MCF 10A (cell line): ENCODE data around the gene TNK2. TPM values are rescaled to one million over a fixed set of nuclear protein-coding genes. Genes with fewer than 3 reads are reported as not detected.

Experiments
- BruUV-seq: library from RNA; stranded (reverse); fragments of 400-500 nt; replicated peaks from 2 replicates; lab custom pipeline; 2021; lab: Mats Ljungman, UMichigan
- CTCF ChIA-PET: fragments of 300-600 bp; sonication (Branson Sonifier 250); formaldehyde crosslinking; extraction: SDS; loops from one replicate; lab custom pipeline; 2021; ENCODE audit warnings: antibody characterized with exemption, inconsistent platforms; lab: Yijun Ruan, JAX
- POLR2A ChIA-PET: fragments of 300-600, 350-650 bp; sonication (Branson Sonifier 250); formaldehyde crosslinking; extraction: SDS; loops from one replicate; lab custom pipeline; 2020; ENCODE audit warnings: antibody characterized with exemption, inconsistent platforms; lab: Yijun Ruan, JAX
- DNase-seq: peaks from one replicate; pipeline ENCODE4 v3.0.0-alpha.2; 2018; ENCODE audit not compliant: unreplicated experiment
- H3K27ac Mint-ChIP-seq: one replicate; pipeline ENCODE4 v1.8.0; 2022; ENCODE audit warnings: mild to moderate bottlenecking, low read depth, mixed read lengths; ENCODE audit not compliant: unreplicated experiment
- H3K27me3 Mint-ChIP-seq: one replicate; pipeline ENCODE4 v1.8.0; 2022; ENCODE audit warnings: mixed read lengths; ENCODE audit not compliant: insufficient read depth, unreplicated experiment
- H3K36me3 Mint-ChIP-seq: one replicate; pipeline ENCODE4 v1.8.0; 2022; ENCODE audit warnings: mild to moderate bottlenecking, moderate library complexity, mixed read lengths; ENCODE audit not compliant: insufficient read depth, unreplicated experiment
- H3K4me1 Mint-ChIP-seq: one replicate; pipeline ENCODE4 v1.8.0; 2022; ENCODE audit warnings: mixed read lengths; ENCODE audit not compliant: insufficient read depth, unreplicated experiment
- H3K4me3 Mint-ChIP-seq: one replicate; pipeline ENCODE4 v1.8.0; 2022; ENCODE audit warnings: mild to moderate bottlenecking, moderate library complexity, mixed read lengths; ENCODE audit not compliant: unreplicated experiment
- H3K9me3 Mint-ChIP-seq: one replicate; pipeline ENCODE4 v1.8.0; 2022; ENCODE audit warnings: mixed read lengths; ENCODE audit not compliant: unreplicated experiment
- intact Hi-C: fragments of 100-400 bp; cut with micrococcal nuclease; formaldehyde crosslinking; loops from 2 replicates; pipeline ENCODE4 v1.14.1; 2022
- total RNA-seq: library from RNA; stranded (reverse); gene quantifications from 2 replicates; pipeline ENCODE4 v1.2.3, GENCODE V29; 2022
- TF ChIP-seq, protein P1 (sequence below): fragments of 200-600 bp; IDR thresholded peaks from one replicate; pipeline ENCODE4 v1.8.0; 2022; ENCODE audit warnings: antibody characterized with exemption, mild to moderate bottlenecking; ENCODE audit not compliant: unreplicated experiment

Gene TNK2
- total RNA-seq, 1 experiment from 2014 or later, result 75.8 TPM

GRCh38 chr3:195880037-195880431, 28.3 kb downstream of the TNK2 start:
- POLR2A ChIA-PET, result no interaction called here
- Mint-ChIP-seq H3K36me3 (peaks cover 54% of the 10 kb centered on the region), H3K4me1 (peaks cover 10% of the 10 kb centered on the region), H3K4me3 (no peak overlapping the region), H3K27ac (no peak overlapping the region), H3K9me3 (no peaks in the 10 kb centered on the region), H3K27me3 (no peaks in the 10 kb centered on the region)
- intact Hi-C loops, result no loop called here
- no peak for DNase-seq
- no TSS peak for BruUV-seq
- TF ChIP-seq, protein P1, sequence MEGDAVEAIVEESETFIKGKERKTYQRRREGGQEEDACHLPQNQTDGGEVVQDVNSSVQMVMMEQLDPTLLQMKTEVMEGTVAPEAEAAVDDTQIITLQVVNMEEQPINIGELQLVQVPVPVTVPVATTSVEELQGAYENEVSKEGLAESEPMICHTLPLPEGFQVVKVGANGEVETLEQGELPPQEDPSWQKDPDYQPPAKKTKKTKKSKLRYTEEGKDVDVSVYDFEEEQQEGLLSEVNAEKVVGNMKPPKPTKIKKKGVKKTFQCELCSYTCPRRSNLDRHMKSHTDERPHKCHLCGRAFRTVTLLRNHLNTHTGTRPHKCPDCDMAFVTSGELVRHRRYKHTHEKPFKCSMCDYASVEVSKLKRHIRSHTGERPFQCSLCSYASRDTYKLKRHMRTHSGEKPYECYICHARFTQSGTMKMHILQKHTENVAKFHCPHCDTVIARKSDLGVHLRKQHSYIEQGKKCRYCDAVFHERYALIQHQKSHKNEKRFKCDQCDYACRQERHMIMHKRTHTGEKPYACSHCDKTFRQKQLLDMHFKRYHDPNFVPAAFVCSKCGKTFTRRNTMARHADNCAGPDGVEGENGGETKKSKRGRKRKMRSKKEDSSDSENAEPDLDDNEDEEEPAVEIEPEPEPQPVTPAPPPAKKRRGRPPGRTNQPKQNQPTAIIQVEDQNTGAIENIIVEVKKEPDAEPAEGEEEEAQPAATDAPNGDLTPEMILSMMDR, result no peak
- CTCF ChIA-PET, result no interaction called here

DNA sequence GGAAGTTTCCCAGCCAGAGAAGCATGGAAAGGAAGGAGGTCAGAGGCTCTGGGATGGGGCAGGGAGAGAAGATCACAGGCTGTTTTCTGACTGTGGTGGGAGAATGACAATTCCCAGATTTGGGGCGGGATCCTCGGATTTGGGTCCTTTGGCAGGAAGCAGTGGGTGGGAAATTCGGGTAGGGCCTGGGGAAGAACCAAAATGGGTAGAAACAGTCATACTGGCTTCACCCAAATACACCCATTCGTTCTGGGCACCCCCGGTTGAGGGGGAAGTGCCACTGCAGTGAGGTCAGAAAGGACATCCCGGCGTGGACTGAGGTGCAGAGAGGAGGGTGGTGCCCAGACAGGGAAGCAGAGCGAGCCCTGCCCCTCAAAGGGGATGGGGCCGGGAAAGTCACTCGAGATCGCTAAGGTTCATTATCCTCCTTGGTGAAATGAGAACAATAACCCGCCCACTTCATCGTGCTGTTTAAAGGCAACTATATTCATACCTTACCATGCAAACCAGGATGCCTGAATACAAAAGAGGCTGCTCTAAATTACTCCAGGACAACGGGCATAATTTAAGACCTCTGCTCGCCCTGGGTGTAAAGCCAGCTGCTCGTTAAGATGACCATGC, 28.8 kb downstream of the TNK2 start:
- TF ChIP-seq, protein P1, result no peak
- intact Hi-C loops, result no loop called here
- no peak overlapping the region for H3K4me3 Mint-ChIP-seq
- CTCF ChIA-PET, result no interaction called here
- no peak for DNase-seq
- BruUV-seq, result no TSS peak
- H3K4me1 Mint-ChIP-seq, result peaks cover 10% of the 10 kb centered on the region
- POLR2A ChIA-PET, result no interaction called here
- H3K27ac Mint-ChIP-seq, result no peak overlapping the region
- H3K9me3 Mint-ChIP-seq, result no peaks in the 10 kb centered on the region
- H3K36me3 Mint-ChIP-seq, result peaks cover 54% of the 10 kb centered on the region
- H3K27me3 Mint-ChIP-seq, result no peaks in the 10 kb centered on the region

- Mint-ChIP-seq H3K9me3 (no peaks in the 10 kb centered on the region), H3K27me3 (no peaks in the 10 kb centered on the region), H3K4me1 (peaks cover 10% of the 10 kb centered on the region), H3K36me3 (peaks cover 47% of the 10 kb centered on the region), H3K27ac (no peak overlapping the region), H3K4me3 (no peak overlapping the region)
- intact Hi-C loops, result no loop called here
- no TSS peak for BruUV-seq
- ChIA-PET POLR2A (no interaction called here), CTCF (interaction anchor here (2.2 kb wide), 1 partner anchor 28 kb away, joined by 7 read pairs; no protein-coding TSS in a partner anchor)
- DNase-seq, result no peak
- TF ChIP-seq, protein P1, result no peak
Observed at GRCh38 chr3:195878424-195879274, 29.7 kb downstream of the TNK2 start.

- no TSS peak for BruUV-seq
- intact Hi-C loops, result no loop called here
- TF ChIP-seq, protein P1, result no peak
- POLR2A ChIA-PET, result no interaction called here
- Mint-ChIP-seq H3K27me3 (no peaks in the 10 kb centered on the region), H3K9me3 (no peaks in the 10 kb centered on the region), H3K27ac (no peak overlapping the region), H3K4me3 (no peak overlapping the region), H3K4me1 (peaks cover 10% of the 10 kb centered on the region), H3K36me3 (peaks cover 39% of the 10 kb centered on the region)
- DNase-seq, result no peak
- CTCF ChIA-PET, result interaction anchor here (0.7 to 2.2 kb wide), 4 partner anchors 17 to 37 kb away, joined by 3 to 9 read pairs (median 7); no protein-coding TSS in a partner anchor
Observed at GRCh38 chr3:195877767-195878423, 30.5 kb downstream of the TNK2 start.
